DND-41 (cell line): ENCODE data around the gene GHDC.
"Not testable (repeated sequence)": the region's sequence is repeated elsewhere in the genome, so short reads cannot be mapped to it uniquely, and the experiment has no call there.

ENCODE experiments used
- ATAC-seq: fragments of 200-7000 bp; cut with Tn5 transposase; 3 replicates; pipeline ENCODE4 v1.9.1; 2021; ENCODE audit warnings: low read depth; ENCODE audit not compliant: insufficient read depth
- DNase-seq: peaks from one replicate; pipeline ENCODE4 v3.0.0-alpha.2; 2020
- H2AFZ ChIP-seq: 2 replicates; pipeline ENCODE4 v1.6.0; 2012; ENCODE audit warnings: low read depth, low read length
- H3K27ac ChIP-seq: 2 replicates; pipeline ENCODE4 v1.5.1; 2012; ENCODE audit warnings: low read length, inconsistent platforms
- H3K27me3 ChIP-seq: fragments of 200-600 bp; sonication (generic); 2 replicates; pipeline ENCODE4 v1.6.0; 2012; ENCODE audit warnings: low read length, mild to moderate bottlenecking, inconsistent platforms; ENCODE audit not compliant: insufficient read depth, poor library complexity
- H3K36me3 ChIP-seq: 2 replicates; pipeline ENCODE4 v1.5.1; 2012; ENCODE audit warnings: low read length, inconsistent platforms; ENCODE audit not compliant: insufficient read depth
- H3K4me1 ChIP-seq: 2 replicates; pipeline ENCODE4 v1.5.1; 2012; ENCODE audit warnings: mild to moderate bottlenecking, low read length; ENCODE audit not compliant: insufficient read depth
- H3K4me2 ChIP-seq: 2 replicates; pipeline ENCODE4 v1.6.0; 2012; ENCODE audit warnings: mild to moderate bottlenecking, moderate library complexity, low read length, inconsistent platforms; ENCODE audit not compliant: insufficient read depth
- H3K4me3 ChIP-seq, 2 experiments: fragments of 200-600 bp in 1 of 2; shearing (Covaris generic) in 1 of 2; 2 replicates each; pipeline ENCODE4 v1.5.1; 2012 to 2016; ENCODE audit warnings: inconsistent platforms in 2 of 2, low read length in 2 of 2, mild to moderate bottlenecking in 2 of 2, low read depth in 1 of 2, moderate library complexity in 1 of 2
- H3K79me2 ChIP-seq: 2 replicates; pipeline ENCODE4 v1.6.0; 2012; ENCODE audit warnings: low read length, inconsistent platforms; ENCODE audit not compliant: insufficient read depth
- H3K9ac ChIP-seq: 2 replicates; pipeline ENCODE4 v1.6.0; 2012; ENCODE audit warnings: low read depth, mild to moderate bottlenecking, inconsistent platforms, low read length, moderate library complexity
- H3K9me3 ChIP-seq: 2 replicates; pipeline ENCODE4 v1.5.1; 2012; ENCODE audit warnings: low read length, moderate library complexity, mild to moderate bottlenecking, inconsistent platforms; ENCODE audit not compliant: insufficient read depth, severe bottlenecking
- H4K20me1 ChIP-seq: 2 replicates; pipeline ENCODE4 v1.6.0; 2012; ENCODE audit warnings: low read length; ENCODE audit not compliant: insufficient read depth
- CTCF ChIP-seq: IDR thresholded peaks from 2 replicates; pipeline ENCODE4 v1.5.1; 2012; ENCODE audit warnings: borderline replicate concordance, low read length, moderate library complexity, mild to moderate bottlenecking; ENCODE audit not compliant: poor library complexity, severe bottlenecking; ENCODE audit errors: extremely low read depth
- EZH2 ChIP-seq: IDR thresholded peaks from 3 replicates; pipeline ENCODE4 v1.6.1; 2012; ENCODE audit warnings: borderline replicate concordance, low read depth, mild to moderate bottlenecking, moderate library complexity, low read length, inconsistent platforms; ENCODE audit not compliant: severe bottlenecking

GHDC gene

GRCh38 chr17:42193969-42194899 is at the start of gene GHDC:
GHDC (minus strand) TSS chr17:42194494; CDS start chr17:42193581, 913 bp downstream.
- no peaks in the 10 kb centered on the region for H4K20me1 ChIP-seq

GRCh38 chr17:42243493-42243982 is 49.2 kb upstream of the GHDC start:
- no peak overlapping the region for H2AFZ ChIP-seq

More at GRCh38 chr17:42193969-42194899, at the start of gene GHDC:
- H3K27me3 ChIP-seq = no peaks in the 10 kb centered on the region
- no peak for TF ChIP-seq EZH2
- H3K79me2 ChIP-seq = peaks cover 7% of the 10 kb centered on the region; the same call in 1 of the 2 replicates
- H2AFZ ChIP-seq = peak within 1 kb of the TSS; percentile 97
- ATAC-seq (peak; percentile 98), DNase-seq (peak; percentile 90)
- peak within 1 kb of the TSS; percentile 85 for H3K4me2 ChIP-seq
- 0 out of 2 replicates have a peak, but pooled peaks cover 4% of the 10 kb centered on the region for H3K36me3 ChIP-seq
- peak within 1 kb of the TSS; percentile 63 for H3K9ac ChIP-seq
- no peaks in the 10 kb centered on the region for H3K9me3 ChIP-seq
- peak within 1 kb of the TSS; percentile 44 to 92; a peak in 3 of 4 replicates for H3K4me3 ChIP-seq
- peaks cover 32% of the 10 kb centered on the region for H3K4me1 ChIP-seq
- H3K27ac ChIP-seq = peak within 1 kb of the TSS; percentile 89

GRCh38 chr17:42241871-42242270 is 47.6 kb upstream of the GHDC start:
- TF ChIP-seq EZH2 (no peak), CTCF (no peak)

More at GRCh38 chr17:42243493-42243982, 49.2 kb upstream of the GHDC start:
- Histone ChIP-seq H3K4me2 (no peak overlapping the region), H3K27me3 (no peaks in the 10 kb centered on the region), H3K9me3 (no peaks in the 10 kb centered on the region), H4K20me1 (no peaks in the 10 kb centered on the region; the same call in 1 of the 2 replicates), H3K27ac (no peak overlapping the region), H3K79me2 (peaks cover 55% of the 10 kb centered on the region), H3K4me3 (no peak overlapping the region), H3K9ac (no peak overlapping the region), H3K4me1 (peaks cover 7% of the 10 kb centered on the region), H3K36me3 (no peaks in the 10 kb centered on the region)
- TF ChIP-seq CTCF (no peak), EZH2 (no peak)
- ATAC-seq = no peak
- DNase-seq = no peak

GRCh38 chr17:42240863-42241262 is 46.6 kb upstream of the GHDC start:
- H3K27ac ChIP-seq, DNase-seq, H3K4me1 ChIP-seq, H3K9ac ChIP-seq, ATAC-seq, H3K4me2 ChIP-seq, H3K36me3 ChIP-seq, H3K9me3 ChIP-seq, H4K20me1 ChIP-seq, H2AFZ ChIP-seq, H3K27me3 ChIP-seq, H3K4me3 ChIP-seq: not testable (repeated sequence)
- H3K79me2 ChIP-seq = peaks cover 45% of the 10 kb centered on the region

More at GRCh38 chr17:42241871-42242270, 47.6 kb upstream of the GHDC start:
- DNase-seq (no peak), ATAC-seq (no peak)
- H3K9ac ChIP-seq = no peak overlapping the region
- peaks cover 49% of the 10 kb centered on the region for H3K79me2 ChIP-seq
- no peak overlapping the region for H3K27ac ChIP-seq
- H4K20me1 ChIP-seq = no peaks in the 10 kb centered on the region; the same call in 1 of the 2 replicates
- no peaks in the 10 kb centered on the region for H3K4me1 ChIP-seq
- H3K27me3 ChIP-seq = no peaks in the 10 kb centered on the region
- H3K4me2 ChIP-seq = no peak overlapping the region
- H3K9me3 ChIP-seq = no peaks in the 10 kb centered on the region
- H3K4me3 ChIP-seq = no peak overlapping the region
- no peak overlapping the region for H2AFZ ChIP-seq
- no peaks in the 10 kb centered on the region for H3K36me3 ChIP-seq
